GM21447 (cell line): ENCODE results near the gene SOCS3.
"Not testable (repeated sequence)": the region's sequence is repeated elsewhere in the genome, so short reads cannot be mapped to it uniquely, and the experiment has no call there.

Experiments used
- ATAC-seq: cut with Tn5 transposase; IDR thresholded peaks from one replicate; pipeline ENCODE4 v1.9.1; 2021; ENCODE audit not compliant: unreplicated experiment

SOCS3 gene

DNA sequence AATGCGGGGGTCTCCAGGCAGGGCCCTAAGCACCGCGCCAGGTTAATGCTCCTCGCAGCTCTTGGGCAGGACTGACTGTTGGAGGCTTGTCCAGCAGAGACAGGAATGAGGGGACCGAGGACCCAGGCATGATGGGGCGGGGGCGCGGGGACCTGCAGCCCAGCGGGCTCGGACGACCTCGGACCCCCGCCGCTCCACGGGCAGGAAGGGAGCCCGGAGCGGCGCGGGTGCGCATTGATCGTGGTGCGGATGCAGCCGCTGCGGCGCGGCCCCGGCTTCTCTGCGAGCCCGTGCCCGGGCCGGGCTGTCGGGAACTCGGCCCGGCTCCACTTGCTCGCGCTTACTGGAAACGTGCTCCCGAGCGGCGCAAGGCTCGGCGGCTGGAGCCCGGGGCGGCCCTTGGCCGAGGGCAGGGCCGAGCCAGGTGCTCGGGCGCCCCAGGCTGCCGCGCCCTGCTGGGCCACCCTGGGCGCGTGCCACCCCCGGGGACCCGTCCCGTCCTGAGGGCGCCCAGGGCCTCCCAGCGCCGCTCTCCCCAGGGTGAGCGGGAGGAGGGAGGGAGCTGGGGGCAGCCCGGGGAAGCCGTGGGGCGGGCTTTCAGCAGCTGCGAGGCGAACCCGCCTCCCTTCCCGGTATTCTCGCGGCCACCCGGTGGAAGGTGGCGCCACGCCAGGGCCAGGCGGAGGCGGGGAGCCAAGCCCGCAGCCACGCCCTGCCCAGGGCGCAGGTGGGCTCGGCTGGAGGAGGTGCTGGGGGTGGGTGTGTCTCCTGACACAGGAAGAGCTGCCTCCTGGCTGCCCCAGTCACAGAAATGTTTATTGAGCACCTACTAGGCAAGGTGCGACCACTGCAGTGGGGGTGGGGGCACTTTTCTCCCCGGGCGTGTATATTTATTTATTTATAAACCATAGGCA lies 45.9 kb downstream of the SOCS3 start:
- no peak for ATAC-seq

DNA sequence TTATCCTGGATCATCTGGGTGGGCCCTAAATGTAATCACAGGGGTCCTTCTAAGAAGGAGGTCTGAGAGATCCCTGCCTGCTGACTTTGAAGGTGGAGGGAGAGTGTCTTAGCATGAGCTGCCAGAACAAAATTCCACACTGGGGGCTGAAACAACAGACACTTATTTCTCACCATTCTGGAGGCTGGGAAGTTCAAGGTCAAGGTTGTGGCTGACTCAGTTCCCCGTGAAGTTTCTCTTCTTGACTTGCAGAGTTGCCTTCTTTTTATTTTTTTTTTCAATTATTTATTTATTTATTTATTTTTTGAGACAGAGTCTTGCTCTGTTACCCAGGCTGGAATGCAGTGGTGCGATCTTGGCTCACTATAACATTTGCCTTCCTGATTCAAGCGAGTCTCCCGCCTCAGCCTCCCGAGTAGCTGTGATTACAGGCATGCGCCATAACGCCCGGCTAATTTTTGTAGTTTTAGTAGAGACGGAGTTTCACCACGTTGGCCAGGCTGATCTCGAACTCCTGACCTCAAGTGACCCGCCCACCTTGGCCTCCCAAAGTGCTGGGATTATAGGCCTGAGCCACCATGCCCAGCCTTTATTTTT lies 50.1 kb downstream of the SOCS3 start:
- not testable (repeated sequence) for ATAC-seq

DNA sequence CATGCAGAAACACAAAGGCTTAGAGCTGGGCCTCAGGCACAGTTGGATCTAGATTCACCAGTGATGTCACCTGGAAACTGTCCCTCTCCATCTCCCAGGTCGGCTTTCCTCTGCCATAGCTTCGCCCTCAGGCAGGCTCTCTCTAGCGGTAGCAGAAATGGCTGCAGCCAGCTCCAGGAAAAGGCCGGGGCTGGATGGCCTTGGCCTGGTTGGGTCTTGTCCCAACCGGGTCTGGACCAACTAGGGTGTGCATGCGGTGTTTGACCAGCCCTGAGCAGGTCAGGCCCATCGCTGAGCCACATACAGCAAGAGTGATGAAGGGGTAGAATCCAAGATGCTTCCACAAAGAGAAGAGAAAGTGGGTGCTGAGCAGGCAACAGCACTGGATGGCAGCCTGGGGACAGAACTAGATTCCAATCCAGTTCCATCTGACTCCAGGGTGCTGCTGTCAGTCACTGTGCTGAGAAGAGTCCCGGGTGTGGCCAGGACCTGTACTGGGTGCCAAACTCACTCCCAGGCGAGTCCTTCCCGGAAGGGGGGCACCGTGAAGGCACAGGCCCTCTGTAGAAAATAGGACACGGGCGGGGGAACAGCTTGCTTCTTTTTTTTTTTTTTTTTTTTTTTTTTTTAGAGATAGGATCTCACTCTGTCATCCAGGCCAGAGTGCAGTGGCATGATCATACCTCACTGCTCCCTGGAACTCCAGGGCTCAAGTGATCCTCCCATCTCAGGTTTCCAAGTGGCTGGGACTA lies 51.8 kb downstream of the SOCS3 start:
- ATAC-seq = no peak

DNA sequence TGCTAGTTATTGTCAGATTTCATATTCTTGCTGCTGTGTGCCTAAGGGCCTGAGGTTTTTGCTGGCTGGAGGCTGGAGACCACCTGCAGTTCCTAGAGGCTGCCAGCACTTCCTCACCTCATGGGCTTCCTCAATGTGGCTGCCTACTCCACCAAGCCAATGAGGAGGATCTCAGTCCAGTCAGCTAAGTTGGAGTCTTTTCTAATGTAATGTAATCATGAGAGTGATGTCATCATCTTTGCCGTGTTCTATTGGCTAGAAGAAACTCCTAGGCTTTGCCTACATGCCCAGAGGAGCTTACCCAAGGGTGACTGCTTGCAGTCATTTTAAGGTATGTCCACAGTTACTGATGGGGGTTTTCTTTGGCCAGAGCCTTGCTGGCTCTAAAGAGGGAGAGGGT lies 53.0 kb downstream of the SOCS3 start:
- no peak for ATAC-seq
